ENCODE data around the gene IFNL3. TPM values are rescaled to one million over a fixed set of nuclear protein-coding genes. Genes with fewer than 3 reads are reported as not detected.

Gene IFNL3
- total RNA-seq, 1 experiment from 2014 or later, result not detected

DNA sequence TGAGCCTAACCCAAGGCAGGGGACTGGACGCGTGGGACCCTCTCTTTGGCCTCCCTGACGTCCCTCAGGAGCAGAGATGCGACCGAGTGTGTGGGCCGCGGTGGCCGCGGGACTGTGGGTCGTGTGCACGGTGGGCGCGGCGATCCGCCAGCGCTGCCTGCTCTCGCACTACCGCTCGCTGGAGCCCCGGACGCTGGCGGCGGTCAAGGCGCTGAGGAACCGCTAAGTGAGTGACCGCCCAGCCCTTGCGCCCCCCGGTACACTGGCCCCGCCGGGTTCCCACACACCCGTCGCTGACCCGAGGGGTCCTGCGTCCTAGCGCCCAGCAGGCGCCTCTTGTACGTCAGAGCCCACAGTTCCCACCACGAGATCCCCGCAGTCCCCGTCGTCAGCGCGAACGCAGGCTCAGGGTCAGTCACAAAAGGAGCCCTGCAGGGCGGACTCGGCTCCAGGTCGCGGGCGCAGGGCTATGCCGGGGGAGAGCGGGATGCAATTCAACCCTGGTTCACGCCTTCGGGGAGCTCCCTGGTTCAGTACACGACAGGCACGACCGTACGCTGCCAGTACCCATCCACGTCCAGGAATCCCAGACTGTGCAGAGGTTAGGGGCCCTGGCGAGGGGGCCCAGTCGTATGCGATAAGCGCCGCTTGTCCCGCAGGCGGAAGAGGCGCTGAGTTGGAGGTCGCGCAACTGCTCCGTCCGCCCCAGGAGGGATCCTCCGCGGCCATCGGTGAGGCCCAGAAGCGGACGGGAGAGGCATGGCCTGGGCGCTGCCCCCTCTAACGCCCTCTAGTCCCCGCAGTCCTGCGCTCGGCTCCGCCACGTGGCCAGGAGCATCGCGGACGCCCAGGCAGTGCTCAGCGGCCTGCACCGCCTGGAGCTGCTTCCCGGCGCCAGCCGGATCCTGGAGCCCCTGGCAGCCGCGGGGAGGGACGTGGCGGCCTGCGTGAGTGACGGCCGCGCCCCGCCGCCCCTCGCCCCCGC lies 19.8 kb upstream of the IFNL3 start:
- H3K27me3 ChIP-seq (replicated peaks; ENCODE audit: insufficient read depth, low read depth, low read length, poor library complexity), result peaks cover 54% of the 10 kb centered on the region
- CTCF ChIA-PET, result no interaction called here
- no TSS peak for BruUV-seq (replicated peaks)

DNA sequence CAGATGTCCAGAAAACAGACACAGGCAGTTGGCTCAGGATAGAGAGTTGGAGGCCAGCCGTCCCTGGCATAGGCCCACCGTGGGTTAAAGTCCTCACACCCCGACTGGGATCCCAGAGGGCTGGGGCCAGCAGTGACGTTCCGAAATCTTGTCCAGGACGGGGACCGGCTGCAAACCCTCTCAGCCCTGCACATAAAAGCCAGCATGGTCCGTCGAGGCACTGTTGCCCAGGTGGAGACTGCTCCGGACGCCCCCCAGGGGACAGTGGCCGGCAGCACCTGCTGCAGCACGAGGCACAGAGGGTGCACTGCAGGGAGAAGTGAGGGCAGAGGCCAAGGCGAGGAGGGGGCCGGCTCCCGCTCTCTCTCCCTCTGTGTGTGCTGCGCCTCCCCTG lies 19.1 kb upstream of the IFNL3 start:
- ChIA-PET POLR2A (ENCODE audit: low non-redundant PET) (no interaction called here), CTCF (no interaction called here)
- no peak for DNase-seq (ENCODE audit: low spot score)
- intact Hi-C loops (cut with micrococcal nuclease; ENCODE audit: unreplicated experiment), result no loop called here
- H3K27me3 ChIP-seq (replicated peaks; ENCODE audit: insufficient read depth, low read depth, low read length, poor library complexity), result peaks cover 54% of the 10 kb centered on the region
- no peak overlapping the region for H3K4me3 ChIP-seq (ENCODE audit: low read depth, low read length, poor library complexity, severe bottlenecking)
- no peaks in the 10 kb centered on the region for H3K4me1 ChIP-seq (ENCODE audit: insufficient read depth, low read length, poor library complexity, severe bottlenecking)
- no peak for TF ChIP-seq EZH2 (IDR thresholded peaks at IDR 0.05; ENCODE audit: borderline replicate concordance, low read depth, low read length, poor library complexity, severe bottlenecking)
- TF ChIP-seq, protein P1, sequence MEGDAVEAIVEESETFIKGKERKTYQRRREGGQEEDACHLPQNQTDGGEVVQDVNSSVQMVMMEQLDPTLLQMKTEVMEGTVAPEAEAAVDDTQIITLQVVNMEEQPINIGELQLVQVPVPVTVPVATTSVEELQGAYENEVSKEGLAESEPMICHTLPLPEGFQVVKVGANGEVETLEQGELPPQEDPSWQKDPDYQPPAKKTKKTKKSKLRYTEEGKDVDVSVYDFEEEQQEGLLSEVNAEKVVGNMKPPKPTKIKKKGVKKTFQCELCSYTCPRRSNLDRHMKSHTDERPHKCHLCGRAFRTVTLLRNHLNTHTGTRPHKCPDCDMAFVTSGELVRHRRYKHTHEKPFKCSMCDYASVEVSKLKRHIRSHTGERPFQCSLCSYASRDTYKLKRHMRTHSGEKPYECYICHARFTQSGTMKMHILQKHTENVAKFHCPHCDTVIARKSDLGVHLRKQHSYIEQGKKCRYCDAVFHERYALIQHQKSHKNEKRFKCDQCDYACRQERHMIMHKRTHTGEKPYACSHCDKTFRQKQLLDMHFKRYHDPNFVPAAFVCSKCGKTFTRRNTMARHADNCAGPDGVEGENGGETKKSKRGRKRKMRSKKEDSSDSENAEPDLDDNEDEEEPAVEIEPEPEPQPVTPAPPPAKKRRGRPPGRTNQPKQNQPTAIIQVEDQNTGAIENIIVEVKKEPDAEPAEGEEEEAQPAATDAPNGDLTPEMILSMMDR (conservative IDR thresholded peaks at IDR 0.05; ENCODE audit: low read depth, low read length), result no peak
- H3K27ac ChIP-seq (ENCODE audit: low read depth, low read length, poor library complexity, severe bottlenecking), result no peak overlapping the region
- BruUV-seq (replicated peaks), result no TSS peak
- no peaks in the 10 kb centered on the region for H3K9me3 ChIP-seq (ENCODE audit: low read depth, low read length, poor library complexity, severe bottlenecking)
- H3K36me3 ChIP-seq (ENCODE audit: insufficient read depth, low read length, poor library complexity, severe bottlenecking), result no peaks in the 10 kb centered on the region

More for the DNA sequence above, 19.8 kb upstream of the IFNL3 start:
- Histone ChIP-seq H3K4me1 (ENCODE audit: insufficient read depth, low read length, poor library complexity, severe bottlenecking) (no peaks in the 10 kb centered on the region), H3K36me3 (ENCODE audit: insufficient read depth, low read length, poor library complexity, severe bottlenecking) (no peaks in the 10 kb centered on the region), H3K27ac (ENCODE audit: low read depth, low read length, poor library complexity, severe bottlenecking) (no peak overlapping the region), H3K9me3 (ENCODE audit: low read depth, low read length, poor library complexity, severe bottlenecking) (no peaks in the 10 kb centered on the region), H3K4me3 (ENCODE audit: low read depth, low read length, poor library complexity, severe bottlenecking) (no peak overlapping the region)
- intact Hi-C loops (cut with micrococcal nuclease; ENCODE audit: unreplicated experiment), result no loop called here
- POLR2A ChIA-PET (ENCODE audit: low non-redundant PET), result no interaction called here
- DNase-seq (ENCODE audit: low spot score), result no peak
- TF ChIP-seq, protein P1 (conservative IDR thresholded peaks at IDR 0.05; ENCODE audit: low read depth, low read length), result no peak
- peak; percentile 88 for TF ChIP-seq EZH2 (IDR thresholded peaks at IDR 0.05; ENCODE audit: borderline replicate concordance, low read depth, low read length, poor library complexity, severe bottlenecking)

DNA sequence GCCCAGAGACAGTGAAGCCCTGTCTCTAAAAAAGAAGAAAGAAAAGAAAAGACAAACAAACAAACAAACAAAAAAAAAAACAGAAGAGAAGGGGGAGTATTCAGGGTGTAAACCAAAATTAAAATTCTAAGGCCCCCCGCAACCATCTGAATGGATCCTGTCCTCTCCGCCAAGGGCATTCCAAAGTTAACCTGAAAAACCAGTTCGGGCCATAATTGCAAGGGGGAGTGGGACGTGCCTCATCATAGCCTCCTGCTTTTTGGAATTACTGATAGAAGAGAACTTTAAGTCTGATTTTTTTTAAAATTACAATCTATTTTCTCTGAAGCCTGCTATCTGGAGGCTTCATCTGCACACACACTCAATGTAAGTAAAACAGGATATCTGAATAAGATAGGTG lies 17.7 kb upstream of the IFNL3 start:
- DNase-seq (ENCODE audit: low spot score), result no peak
- no peaks in the 10 kb centered on the region for H3K9me3 ChIP-seq (ENCODE audit: low read depth, low read length, poor library complexity, severe bottlenecking)
- TF ChIP-seq EZH2 (IDR thresholded peaks at IDR 0.05; ENCODE audit: borderline replicate concordance, low read depth, low read length, poor library complexity, severe bottlenecking), result no peak
- TF ChIP-seq, protein P1 (conservative IDR thresholded peaks at IDR 0.05; ENCODE audit: low read depth, low read length), result no peak
- no peaks in the 10 kb centered on the region for H3K36me3 ChIP-seq (ENCODE audit: insufficient read depth, low read length, poor library complexity, severe bottlenecking)
- no peak overlapping the region for H3K4me3 ChIP-seq (ENCODE audit: low read depth, low read length, poor library complexity, severe bottlenecking)
- CTCF ChIA-PET, result no interaction called here
- H3K27me3 ChIP-seq (replicated peaks; ENCODE audit: insufficient read depth, low read depth, low read length, poor library complexity), result peaks cover 54% of the 10 kb centered on the region
- no peak overlapping the region for H3K27ac ChIP-seq (ENCODE audit: low read depth, low read length, poor library complexity, severe bottlenecking)
- intact Hi-C loops (cut with micrococcal nuclease; ENCODE audit: unreplicated experiment), result no loop called here
- POLR2A ChIA-PET (ENCODE audit: low non-redundant PET), result no interaction called here
- H3K4me1 ChIP-seq (ENCODE audit: insufficient read depth, low read length, poor library complexity, severe bottlenecking), result no peaks in the 10 kb centered on the region
- BruUV-seq (replicated peaks), result no TSS peak
